Measurements from ENCODE around the gene GNG5.
A peak's percentile ranks its signal among the peaks of the same experiment; 100 is the strongest.

Gene GNG5

GRCh38 chr1:84493747-84494146 is 12.6 kb downstream of the GNG5 start:
- no peaks in the 10 kb centered on the region for H3K9me3 ChIP-seq (ENCODE audit: control insufficient read depth in 1 of 2, low read length in 2 of 2)

DNA sequence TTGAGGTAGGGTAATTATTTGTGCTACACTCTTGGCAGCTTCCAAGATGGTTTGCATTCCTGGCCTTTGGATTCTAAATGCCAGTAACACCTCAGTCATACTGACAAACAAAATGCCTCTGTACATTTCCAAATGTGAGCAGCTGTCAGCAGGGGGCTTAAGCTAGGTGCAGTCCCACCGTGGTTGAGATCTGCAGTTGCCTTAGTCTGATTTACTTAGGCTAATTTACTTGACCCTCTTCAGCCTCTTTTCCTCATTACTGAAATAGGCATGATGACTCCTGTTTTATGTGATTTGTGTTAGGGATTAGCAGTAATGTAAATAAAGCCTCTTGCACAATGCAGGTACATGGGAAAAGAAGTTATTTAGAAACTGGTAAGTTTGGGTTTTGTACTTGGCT is 13.7 kb downstream of the GNG5 start:
- Histone ChIP-seq H3K4me1 (ENCODE audit: control insufficient read depth in 1 of 2, insufficient read depth in 2 of 2, low read length in 2 of 2) (no peaks in the 10 kb centered on the region), H3K27ac (ENCODE audit: low read depth, low read length) (no peak overlapping the region), H3K9ac (ENCODE audit: low read depth in 1 of 2, low read length in 2 of 2) (no peak overlapping the region), H3K36me3 (ENCODE audit: control insufficient read depth in 1 of 2, insufficient read depth in 2 of 2, low read length in 2 of 2) (peaks cover 24 to 72% of the 10 kb centered on the region in 2 donors), H3K27me3 (ENCODE audit: control insufficient read depth in 1 of 2, insufficient read depth in 2 of 2, low read length in 2 of 2) (no peaks in the 10 kb centered on the region), H3K9me3 (ENCODE audit: control insufficient read depth in 1 of 2, low read length in 2 of 2) (no peaks in the 10 kb centered on the region), H3K4me3 (ENCODE audit: low read depth in 1 of 2, low read length in 2 of 2) (no peak overlapping the region)

More at GRCh38 chr1:84493747-84494146, 12.6 kb downstream of the GNG5 start:
- no peak overlapping the region for H3K4me3 ChIP-seq (ENCODE audit: low read depth in 1 of 2, low read length in 2 of 2)
- no peaks in the 10 kb centered on the region for H3K4me1 ChIP-seq (ENCODE audit: control insufficient read depth in 1 of 2, insufficient read depth in 2 of 2, low read length in 2 of 2)
- H3K9ac ChIP-seq (ENCODE audit: low read depth in 1 of 2, low read length in 2 of 2), result no peak overlapping the region
- H3K27ac ChIP-seq (ENCODE audit: low read depth, low read length), result no peak overlapping the region
- no peaks in the 10 kb centered on the region for H3K27me3 ChIP-seq (ENCODE audit: control insufficient read depth in 1 of 2, insufficient read depth in 2 of 2, low read length in 2 of 2)
- peaks cover 27 to 82% of the 10 kb centered on the region in 2 donors for H3K36me3 ChIP-seq (ENCODE audit: control insufficient read depth in 1 of 2, insufficient read depth in 2 of 2, low read length in 2 of 2)

DNA sequence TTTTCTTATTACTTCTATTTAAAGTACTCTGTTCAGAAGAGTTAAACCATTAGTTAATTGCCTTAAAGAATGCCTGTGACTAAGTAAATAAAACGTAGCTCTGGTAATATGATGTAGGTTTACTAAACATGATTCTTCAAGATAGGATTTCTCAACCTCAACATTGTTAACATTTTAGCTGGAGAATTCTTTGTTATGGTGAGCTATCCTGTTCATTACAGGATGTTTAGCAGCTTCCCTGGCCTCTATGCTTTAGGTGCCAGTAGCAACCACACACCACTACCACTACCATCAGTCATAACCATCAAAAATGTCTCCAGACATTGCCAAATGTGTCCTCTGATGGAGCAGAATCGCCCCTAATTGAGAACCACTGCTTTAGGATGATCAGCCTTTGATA is 16.6 kb downstream of the GNG5 start:
- H3K27me3 ChIP-seq (ENCODE audit: control insufficient read depth in 1 of 2, insufficient read depth in 2 of 2, low read length in 2 of 2), result no peaks in the 10 kb centered on the region
- H3K9ac ChIP-seq (ENCODE audit: low read depth in 1 of 2, low read length in 2 of 2), result no peak overlapping the region
- H3K4me1 ChIP-seq (ENCODE audit: control insufficient read depth in 1 of 2, insufficient read depth in 2 of 2, low read length in 2 of 2), result no peaks in the 10 kb centered on the region
- H3K27ac ChIP-seq (ENCODE audit: low read depth, low read length), result no peak overlapping the region
- H3K4me3 ChIP-seq (ENCODE audit: low read depth in 1 of 2, low read length in 2 of 2), result no peak overlapping the region
- H3K9me3 ChIP-seq (ENCODE audit: control insufficient read depth in 1 of 2, low read length in 2 of 2), result no peaks in the 10 kb centered on the region
- peaks cover 14 to 57% of the 10 kb centered on the region in 2 donors for H3K36me3 ChIP-seq (ENCODE audit: control insufficient read depth in 1 of 2, insufficient read depth in 2 of 2, low read length in 2 of 2)

GRCh38 chr1:84488107-84488506 is 18.3 kb downstream of the GNG5 start:
- H3K4me3 ChIP-seq (ENCODE audit: low read depth in 1 of 2, low read length in 2 of 2), result no peak overlapping the region
- H3K9ac ChIP-seq (ENCODE audit: low read depth in 1 of 2, low read length in 2 of 2), result no peak overlapping the region
- H3K27ac ChIP-seq (ENCODE audit: low read depth, low read length), result no peak overlapping the region
- H3K36me3 ChIP-seq (ENCODE audit: control insufficient read depth in 1 of 2, insufficient read depth in 2 of 2, low read length in 2 of 2), result peaks cover 14 to 54% of the 10 kb centered on the region in 2 donors
- H3K4me1 ChIP-seq (ENCODE audit: control insufficient read depth in 1 of 2, insufficient read depth in 2 of 2, low read length in 2 of 2), result no peaks in the 10 kb centered on the region
- no peaks in the 10 kb centered on the region for H3K27me3 ChIP-seq (ENCODE audit: control insufficient read depth in 1 of 2, insufficient read depth in 2 of 2, low read length in 2 of 2)
- no peaks in the 10 kb centered on the region for H3K9me3 ChIP-seq (ENCODE audit: control insufficient read depth in 1 of 2, low read length in 2 of 2)

GRCh38 chr1:84481317-84481716 is 25.1 kb downstream of the GNG5 start:
- Histone ChIP-seq H3K4me3 (ENCODE audit: low read depth in 1 of 2, low read length in 2 of 2) (no peak overlapping the region), H3K36me3 (ENCODE audit: control insufficient read depth in 1 of 2, insufficient read depth in 2 of 2, low read length in 2 of 2) (peaks cover 0 to 24% of the 10 kb centered on the region in 2 donors), H3K9me3 (ENCODE audit: control insufficient read depth in 1 of 2, low read length in 2 of 2) (peaks cover 2 to 5% of the 10 kb centered on the region in 2 donors), H3K4me1 (ENCODE audit: control insufficient read depth in 1 of 2, insufficient read depth in 2 of 2, low read length in 2 of 2) (peaks cover 19 to 22% of the 10 kb centered on the region in 2 donors), H3K9ac (ENCODE audit: low read depth in 1 of 2, low read length in 2 of 2) (no peak overlapping the region), H3K27ac (ENCODE audit: low read depth, low read length) (no peak overlapping the region), H3K27me3 (ENCODE audit: control insufficient read depth in 1 of 2, insufficient read depth in 2 of 2, low read length in 2 of 2) (peaks cover 5 to 6% of the 10 kb centered on the region in 2 donors)

GRCh38 chr1:84480650-84481049 is 25.7 kb downstream of the GNG5 start:
- Histone ChIP-seq H3K27ac (ENCODE audit: low read depth, low read length) (no peak overlapping the region), H3K27me3 (ENCODE audit: control insufficient read depth in 1 of 2, insufficient read depth in 2 of 2, low read length in 2 of 2) (peaks cover 6 to 9% of the 10 kb centered on the region in 2 donors), H3K36me3 (ENCODE audit: control insufficient read depth in 1 of 2, insufficient read depth in 2 of 2, low read length in 2 of 2) (peaks cover 0 to 21% of the 10 kb centered on the region in 2 donors), H3K9me3 (ENCODE audit: control insufficient read depth in 1 of 2, low read length in 2 of 2) (peaks cover 2 to 5% of the 10 kb centered on the region in 2 donors), H3K9ac (ENCODE audit: low read depth in 1 of 2, low read length in 2 of 2) (peak overlapping the region in 1 of 2 donors; percentile 22), H3K4me3 (ENCODE audit: low read depth in 1 of 2, low read length in 2 of 2) (peak overlapping the region; percentile 95), H3K4me1 (ENCODE audit: control insufficient read depth in 1 of 2, insufficient read depth in 2 of 2, low read length in 2 of 2) (peaks cover 19 to 22% of the 10 kb centered on the region in 2 donors)

DNA sequence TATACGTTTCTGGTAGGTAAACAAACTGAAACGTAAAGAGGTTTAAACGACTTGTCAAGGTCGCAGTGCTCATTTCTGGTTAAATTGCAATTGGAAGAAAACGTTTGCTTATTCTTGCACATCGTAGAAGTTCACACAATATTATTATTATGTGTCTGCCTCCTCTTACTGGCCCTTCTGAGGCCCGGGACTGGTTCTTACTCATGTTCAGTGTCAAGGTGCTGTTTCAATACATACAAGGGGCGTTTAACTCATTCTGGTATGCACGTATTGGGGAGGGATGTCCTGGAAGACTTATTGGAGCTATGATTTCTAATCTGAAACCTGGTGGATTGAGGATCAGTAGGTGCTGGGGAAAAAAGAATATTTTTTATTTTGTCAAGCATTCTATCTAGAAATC is 26.4 kb downstream of the GNG5 start:
- peaks cover 2 to 5% of the 10 kb centered on the region in 2 donors for H3K9me3 ChIP-seq (ENCODE audit: control insufficient read depth in 1 of 2, low read length in 2 of 2)
- H3K27me3 ChIP-seq (ENCODE audit: control insufficient read depth in 1 of 2, insufficient read depth in 2 of 2, low read length in 2 of 2), result peaks cover 6 to 11% of the 10 kb centered on the region in 2 donors
- H3K27ac ChIP-seq (ENCODE audit: low read depth, low read length), result no peak overlapping the region
- H3K4me1 ChIP-seq (ENCODE audit: control insufficient read depth in 1 of 2, insufficient read depth in 2 of 2, low read length in 2 of 2), result peaks cover 19 to 22% of the 10 kb centered on the region in 2 donors
- peak overlapping the region; percentile 85 to 92 for H3K9ac ChIP-seq (ENCODE audit: low read depth in 1 of 2, low read length in 2 of 2)
- H3K36me3 ChIP-seq (ENCODE audit: control insufficient read depth in 1 of 2, insufficient read depth in 2 of 2, low read length in 2 of 2), result peaks cover 0 to 15% of the 10 kb centered on the region in 2 donors
- peak overlapping the region; percentile 95 for H3K4me3 ChIP-seq (ENCODE audit: low read depth in 1 of 2, low read length in 2 of 2)

DNA sequence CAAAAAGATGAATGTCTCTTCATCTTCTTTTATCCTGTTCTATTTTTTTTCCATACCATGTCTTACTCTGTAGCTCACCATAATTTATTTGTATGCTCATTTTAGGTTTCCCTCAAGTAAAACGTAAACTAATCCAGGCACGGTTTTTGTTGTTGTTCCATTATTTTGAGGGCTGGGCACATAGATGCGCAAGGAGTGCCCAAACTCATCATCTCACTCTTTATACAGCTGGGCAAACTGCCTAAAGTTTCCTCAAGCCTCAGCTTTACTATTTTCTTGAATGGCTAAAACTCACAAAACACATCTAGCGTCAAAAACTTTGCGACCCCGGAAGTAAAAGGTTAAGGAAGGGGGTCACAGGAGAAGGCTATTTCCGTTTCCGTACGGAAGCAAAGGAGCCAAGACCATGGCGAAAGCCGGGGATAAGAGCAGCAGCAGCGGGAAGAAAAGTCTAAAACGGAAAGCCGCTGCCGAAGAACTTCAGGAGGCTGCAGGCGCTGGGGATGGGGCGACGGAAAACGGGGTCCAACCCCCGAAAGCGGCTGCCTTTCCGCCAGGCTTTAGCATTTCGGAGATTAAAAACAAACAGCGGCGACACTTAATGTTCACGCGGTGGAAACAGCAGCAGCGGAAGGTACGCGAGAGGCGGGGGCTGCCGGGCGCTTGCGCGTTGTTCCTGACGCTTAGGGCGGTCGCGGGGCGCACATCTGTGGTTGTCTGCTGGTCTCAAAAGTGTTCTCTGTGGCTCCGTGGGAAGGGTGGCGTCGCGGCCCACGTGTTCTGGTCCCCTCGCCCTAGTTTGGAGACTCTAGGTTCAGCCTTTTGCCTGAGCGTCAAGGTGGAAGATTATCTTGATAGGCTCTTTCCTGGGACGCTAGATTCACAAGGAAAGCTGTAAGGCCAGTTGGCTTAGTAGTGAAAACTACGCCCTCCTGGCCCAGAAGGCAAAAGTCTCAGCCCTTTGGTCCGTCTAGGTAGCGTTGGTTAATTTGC is 27.2 kb downstream of the GNG5 start, which contains the start of gene RPF1:
Gene RPF1, plus strand, starts transcription at position 391 of the 993 bp plus-strand sequence. Its CDS starts 16 bp downstream, at position 407.
- peaks cover 2 to 5% of the 10 kb centered on the region in 2 donors for H3K9me3 ChIP-seq (ENCODE audit: control insufficient read depth in 1 of 2, low read length in 2 of 2)
- peak within 1 kb of the TSS; percentile 85 to 92 for H3K9ac ChIP-seq (ENCODE audit: low read depth in 1 of 2, low read length in 2 of 2)

GRCh38 chr1:84476225-84476624 is 30.2 kb downstream of the GNG5 start:
- no peak overlapping the region for H3K9ac ChIP-seq (ENCODE audit: low read depth in 1 of 2, low read length in 2 of 2)
- H3K27ac ChIP-seq (ENCODE audit: low read depth, low read length), result no peak overlapping the region
- H3K4me1 ChIP-seq (ENCODE audit: control insufficient read depth in 1 of 2, insufficient read depth in 2 of 2, low read length in 2 of 2), result peaks cover 13 to 20% of the 10 kb centered on the region in 2 donors
- H3K9me3 ChIP-seq (ENCODE audit: control insufficient read depth in 1 of 2, low read length in 2 of 2), result peaks cover 2 to 5% of the 10 kb centered on the region in 2 donors
- H3K36me3 ChIP-seq (ENCODE audit: control insufficient read depth in 1 of 2, insufficient read depth in 2 of 2, low read length in 2 of 2), result no peaks in the 10 kb centered on the region
- no peak overlapping the region for H3K4me3 ChIP-seq (ENCODE audit: low read depth in 1 of 2, low read length in 2 of 2)
- peaks cover 6 to 11% of the 10 kb centered on the region in 2 donors for H3K27me3 ChIP-seq (ENCODE audit: control insufficient read depth in 1 of 2, insufficient read depth in 2 of 2, low read length in 2 of 2)

More for the DNA sequence above, 27.2 kb downstream of the GNG5 start, which contains the start of gene RPF1:
- H3K4me1 ChIP-seq (ENCODE audit: control insufficient read depth in 1 of 2, insufficient read depth in 2 of 2, low read length in 2 of 2), result peaks cover 19 to 22% of the 10 kb centered on the region in 2 donors
- H3K36me3 ChIP-seq (ENCODE audit: control insufficient read depth in 1 of 2, insufficient read depth in 2 of 2, low read length in 2 of 2), result peaks cover 0 to 10% of the 10 kb centered on the region in 2 donors
- H3K27ac ChIP-seq (ENCODE audit: low read depth, low read length), result peak within 1 kb of the TSS; percentile 83
- H3K4me3 ChIP-seq (ENCODE audit: low read depth in 1 of 2, low read length in 2 of 2), result peak within 1 kb of the TSS; percentile 95
- H3K27me3 ChIP-seq (ENCODE audit: control insufficient read depth in 1 of 2, insufficient read depth in 2 of 2, low read length in 2 of 2), result peaks cover 6 to 11% of the 10 kb centered on the region in 2 donors

GRCh38 chr1:84467298-84467697 is 39.1 kb downstream of the GNG5 start:
- Histone ChIP-seq H3K36me3 (ENCODE audit: control insufficient read depth in 1 of 2, insufficient read depth in 2 of 2, low read length in 2 of 2) (no peaks in the 10 kb centered on the region), H3K9me3 (ENCODE audit: control insufficient read depth in 1 of 2, low read length in 2 of 2) (no peaks in the 10 kb centered on the region), H3K27me3 (ENCODE audit: control insufficient read depth in 1 of 2, insufficient read depth in 2 of 2, low read length in 2 of 2) (peaks cover 5 to 7% of the 10 kb centered on the region in 2 donors), H3K4me3 (ENCODE audit: low read depth in 1 of 2, low read length in 2 of 2) (no peak overlapping the region), H3K4me1 (ENCODE audit: control insufficient read depth in 1 of 2, insufficient read depth in 2 of 2, low read length in 2 of 2) (no peaks in the 10 kb centered on the region), H3K9ac (ENCODE audit: low read depth in 1 of 2, low read length in 2 of 2) (no peak overlapping the region), H3K27ac (ENCODE audit: low read depth, low read length) (no peak overlapping the region)
